ENCODE data around the gene CLDN7. TPM values are rescaled to one million over a fixed set of nuclear protein-coding genes. Genes with fewer than 3 reads are reported as not detected.
A peak's percentile ranks its signal among the peaks of the same experiment; 100 is the strongest.
"Not testable (repeated sequence)": the region's sequence is repeated elsewhere in the genome, so short reads cannot be mapped to it uniquely, and the experiment has no call there.

Gene CLDN7
- total RNA-seq, 1 donor from 2014 or later = 0.99 TPM

DNA sequence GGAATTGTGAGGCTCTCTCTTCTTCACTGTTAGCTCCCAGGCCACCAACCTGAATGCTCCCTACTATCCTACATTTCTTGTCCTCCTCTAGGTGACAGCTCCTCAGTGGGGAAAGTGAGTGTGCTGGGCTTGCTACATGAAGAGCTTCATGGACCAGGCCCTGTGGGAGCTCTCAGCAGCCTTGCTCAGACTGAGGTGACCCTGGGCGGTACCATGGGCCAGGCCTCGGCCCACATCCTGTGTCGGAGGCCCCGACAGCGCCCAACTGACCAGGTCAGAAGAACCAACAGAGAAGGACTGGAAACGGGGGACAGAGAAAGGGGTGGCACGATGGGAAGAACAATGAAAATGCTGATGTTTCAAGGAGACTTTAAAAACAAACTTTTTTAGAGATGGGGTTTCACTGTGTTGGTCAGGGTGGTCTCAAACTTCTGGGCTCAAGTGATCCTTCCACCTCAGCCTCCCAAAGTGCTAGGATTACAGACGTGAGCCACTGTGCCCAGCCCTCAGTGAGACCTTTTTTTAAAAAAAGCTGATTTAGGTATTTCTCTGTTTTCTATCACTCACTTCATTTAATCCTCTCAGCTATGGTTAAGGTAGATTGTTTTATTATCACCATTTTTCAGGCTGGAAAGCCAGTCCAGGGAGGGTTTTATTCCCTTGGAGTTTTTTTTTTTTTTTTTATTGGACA, 5.4 kb downstream of the CLDN7 start:
- DNase-seq (ENCODE audit: low read depth in 2 of 2) = no peak

GRCh38 chr17:7254511-7254910, 7.8 kb downstream of the CLDN7 start:
- no peak for DNase-seq (ENCODE audit: low read depth in 2 of 2)

DNA sequence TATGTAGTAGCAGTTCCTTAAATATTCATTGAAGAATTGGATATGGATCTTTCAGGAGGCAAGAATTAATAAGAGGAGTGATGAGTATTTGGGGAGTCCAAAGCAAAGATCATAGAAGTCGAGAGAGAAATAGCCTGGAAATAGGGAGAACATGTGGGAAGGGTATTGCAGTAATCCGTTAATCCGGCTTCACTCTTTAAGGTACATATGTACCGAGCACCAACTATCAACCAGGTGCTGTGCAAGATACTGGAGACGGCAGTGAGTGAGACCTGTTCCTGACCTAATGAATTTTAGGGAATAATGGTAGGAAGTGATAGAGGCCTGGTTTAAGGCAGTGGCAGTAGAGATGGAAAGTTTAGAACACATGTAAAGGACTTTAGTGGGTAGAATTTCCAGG, 9.2 kb downstream of the CLDN7 start:
- no peak for DNase-seq (ENCODE audit: low read depth in 2 of 2)

DNA sequence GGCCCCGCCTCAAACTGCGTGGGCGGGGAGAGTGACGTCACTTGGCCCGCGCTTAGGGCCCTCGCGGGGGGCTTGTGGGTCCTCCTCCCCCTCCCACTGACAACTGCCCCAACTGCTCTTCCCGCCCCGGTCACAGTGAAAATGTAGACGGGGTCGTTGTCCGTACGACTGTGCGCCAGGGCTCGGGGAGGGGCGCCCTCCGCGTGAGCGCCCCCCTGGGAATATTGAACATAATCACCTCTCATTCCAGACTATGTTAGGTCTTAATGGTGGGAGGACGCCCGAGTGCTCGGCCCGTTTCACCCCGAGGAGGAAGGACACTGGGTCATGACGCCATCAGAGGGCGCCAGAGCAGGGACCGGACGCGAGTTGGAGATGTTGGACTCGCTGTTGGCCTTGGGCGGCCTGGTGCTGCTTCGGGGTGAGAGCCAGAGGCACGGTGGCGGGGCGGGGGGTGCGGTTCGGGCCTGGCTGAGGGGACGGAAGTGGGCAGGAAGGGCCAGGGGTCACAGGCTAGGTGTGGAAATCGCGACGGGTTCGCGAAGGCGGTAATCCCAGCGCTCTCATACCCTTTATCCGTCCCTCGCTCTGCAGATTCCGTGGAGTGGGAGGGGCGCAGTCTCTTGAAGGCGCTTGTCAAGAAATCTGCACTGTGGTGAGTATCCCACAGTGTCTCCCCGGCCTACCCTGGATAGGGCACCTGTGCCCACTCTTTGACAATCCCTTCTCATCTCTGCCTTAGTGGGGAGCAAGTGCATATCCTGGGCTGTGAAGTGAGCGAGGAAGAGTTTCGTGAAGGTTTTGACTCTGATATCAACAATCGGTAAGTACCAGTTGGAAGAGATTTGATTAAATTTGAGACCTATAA, 9.9 kb downstream of the CLDN7 start, which contains the start of gene ELP5:
ELP5 (plus strand) TSS at position 40 of the 868 bp plus-strand sequence; CDS start at position 376, 336 bp downstream.
- peak; percentile 95 to 97 for DNase-seq (ENCODE audit: low read depth in 2 of 2)

DNA sequence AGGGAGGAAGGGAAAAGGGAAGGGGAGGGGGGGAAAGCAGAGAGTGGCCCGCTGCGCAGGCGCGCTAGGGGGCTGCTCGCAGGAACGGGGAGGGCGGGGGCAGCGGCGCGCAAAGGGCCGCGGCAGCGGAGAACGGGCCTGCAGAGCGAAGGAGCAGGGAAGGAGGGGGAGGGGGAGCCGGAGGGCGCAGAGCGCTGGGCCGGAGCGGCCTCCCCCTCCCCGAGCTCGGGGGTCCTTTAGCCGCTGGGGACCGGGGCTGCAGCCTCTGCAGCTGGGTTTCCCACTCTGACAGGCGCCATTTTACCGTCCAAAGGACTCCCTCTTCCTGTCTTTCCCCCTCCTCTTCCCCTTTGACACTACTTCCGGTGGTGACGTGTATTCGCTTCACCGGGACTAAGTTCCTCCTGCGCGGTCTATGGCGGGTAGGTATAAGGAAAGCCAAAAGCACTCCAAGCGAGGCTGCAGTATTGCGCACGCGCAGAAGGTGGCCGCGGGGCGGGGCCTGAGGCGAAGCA, 10.6 kb downstream of the CLDN7 start, which contains the start of gene CTDNEP1:
CTDNEP1 (minus strand) TSS at position 74 of the 515 bp plus-strand sequence. CDS start 438 bp downstream, outside the sequence.
- DNase-seq (ENCODE audit: low read depth in 2 of 2) = peak; percentile 100

DNA sequence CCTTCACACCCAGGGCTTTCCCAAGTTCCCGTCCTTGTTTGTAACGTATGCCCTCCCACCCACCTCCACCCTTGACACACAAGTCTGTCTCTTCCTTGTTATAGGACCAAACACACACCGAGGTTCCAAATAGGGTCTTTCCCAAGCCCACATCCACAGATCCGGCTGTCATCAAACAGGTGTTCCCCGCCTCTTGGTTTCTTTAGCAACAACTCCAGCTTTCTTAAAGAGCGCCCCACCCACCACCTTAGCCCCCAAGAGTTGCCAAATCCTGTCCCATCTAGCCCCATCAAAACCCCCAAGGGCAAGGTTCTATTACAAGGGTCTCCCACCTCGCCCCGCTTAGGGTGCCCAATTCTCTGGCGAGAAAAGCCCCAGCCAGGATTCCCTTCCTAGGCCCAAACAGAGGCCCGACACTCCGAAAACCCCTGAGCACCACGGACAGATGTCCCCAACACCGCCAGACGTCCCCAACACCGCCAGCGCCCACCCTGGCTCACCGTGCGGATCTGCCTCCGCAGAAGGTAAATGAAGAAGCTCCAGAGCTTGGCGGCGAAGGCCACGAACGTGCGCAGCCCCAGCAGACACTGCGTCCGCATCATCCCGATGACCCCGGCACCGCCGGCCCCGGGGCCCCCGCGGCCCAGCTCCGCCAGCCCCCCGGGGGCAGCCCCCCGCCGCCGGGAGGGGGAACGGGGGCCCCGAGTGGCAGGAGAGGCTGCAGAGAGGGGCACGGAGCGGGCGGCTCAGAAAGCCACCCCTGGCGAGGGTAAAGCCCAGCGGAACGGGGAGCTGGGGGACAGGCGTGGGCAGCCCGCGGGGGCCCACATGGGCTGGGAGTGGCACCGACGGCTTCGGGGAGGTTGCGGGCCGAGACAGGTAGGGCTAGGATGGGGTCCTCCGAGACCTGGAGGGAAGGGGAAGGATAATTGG, 11.3 kb downstream of the CLDN7 start:
- peak; percentile 48 to 54 for DNase-seq (ENCODE audit: low read depth in 2 of 2)

- DNase-seq (ENCODE audit: low read depth in 2 of 2) = no peak
Observed at GRCh38 chr17:7249830-7250229, 12.4 kb downstream of the CLDN7 start.

- no peak for DNase-seq (ENCODE audit: low read depth in 2 of 2)
Observed at GRCh38 chr17:7249214-7249613, 13.1 kb downstream of the CLDN7 start.

DNA sequence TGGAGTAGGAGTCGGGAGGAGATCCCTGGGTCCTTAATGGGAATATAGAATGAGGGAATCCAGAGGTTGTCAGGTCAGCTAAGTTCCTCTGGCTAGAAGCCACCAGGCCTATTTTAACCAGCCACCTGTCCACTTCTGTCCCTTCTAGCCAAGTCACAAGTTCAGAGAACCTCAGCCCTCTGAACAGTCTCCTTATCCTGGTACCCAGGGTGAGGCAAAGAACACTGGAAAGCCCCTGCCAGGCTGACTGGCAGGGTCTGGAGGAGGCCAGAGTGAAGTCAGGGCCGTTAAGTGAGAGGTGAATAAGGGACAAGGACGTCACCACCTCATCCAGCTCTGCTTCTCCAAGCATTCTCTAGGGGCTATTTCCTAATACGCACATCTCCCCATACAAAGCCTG, 13.5 kb downstream of the CLDN7 start:
- no peak for DNase-seq (ENCODE audit: low read depth in 2 of 2)

DNA sequence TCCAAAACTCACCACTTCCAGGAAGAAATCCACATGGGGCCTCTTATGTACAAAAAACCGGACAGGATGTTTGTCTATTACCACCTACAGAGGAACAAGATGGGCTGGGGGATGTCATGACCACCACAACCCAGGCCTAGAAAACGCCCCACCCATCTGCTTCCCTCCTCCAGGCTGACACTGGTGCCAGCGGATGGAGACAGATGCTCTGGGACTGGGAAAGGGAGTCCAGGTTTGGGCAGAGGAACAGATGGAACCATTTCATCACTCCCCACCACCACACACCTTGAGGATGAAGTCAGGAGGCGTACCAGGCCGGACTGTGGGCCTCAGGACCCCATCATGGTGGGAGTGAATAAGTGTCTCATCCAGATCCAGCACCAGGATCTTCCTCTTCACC, 15.5 kb downstream of the CLDN7 start:
- DNase-seq (ENCODE audit: low read depth in 2 of 2) = no peak

DNA sequence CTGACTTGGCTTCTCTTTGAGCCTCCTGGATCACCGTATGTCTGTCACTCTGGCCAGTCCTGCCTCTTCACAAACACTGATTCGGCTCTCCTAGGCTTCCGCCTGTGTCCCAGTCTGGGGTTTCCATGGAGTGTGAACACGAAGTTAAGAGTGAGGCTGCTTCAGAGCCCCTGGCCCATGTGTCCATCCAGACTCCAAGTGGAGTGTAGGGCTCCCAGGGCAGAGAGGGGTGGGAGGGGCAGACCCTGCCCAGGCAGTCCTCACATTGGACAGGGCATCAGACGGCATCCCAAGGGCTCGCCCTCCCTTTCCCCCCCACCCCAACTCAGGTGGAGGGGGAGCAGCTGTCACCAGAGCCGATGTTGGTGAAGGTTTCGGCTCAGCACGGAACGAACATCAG, 18.4 kb downstream of the CLDN7 start:
- DNase-seq (ENCODE audit: low read depth in 2 of 2) = not testable (repeated sequence)

GRCh38 chr17:7243453-7243729, 18.9 kb downstream of the CLDN7 start:
- no peak for DNase-seq (ENCODE audit: low read depth in 2 of 2)

- DNase-seq (ENCODE audit: low read depth in 2 of 2) = peak; percentile 98 to 99
Observed at GRCh38 chr17:7242717-7243452, 19.4 kb downstream of the CLDN7 start.

DNA sequence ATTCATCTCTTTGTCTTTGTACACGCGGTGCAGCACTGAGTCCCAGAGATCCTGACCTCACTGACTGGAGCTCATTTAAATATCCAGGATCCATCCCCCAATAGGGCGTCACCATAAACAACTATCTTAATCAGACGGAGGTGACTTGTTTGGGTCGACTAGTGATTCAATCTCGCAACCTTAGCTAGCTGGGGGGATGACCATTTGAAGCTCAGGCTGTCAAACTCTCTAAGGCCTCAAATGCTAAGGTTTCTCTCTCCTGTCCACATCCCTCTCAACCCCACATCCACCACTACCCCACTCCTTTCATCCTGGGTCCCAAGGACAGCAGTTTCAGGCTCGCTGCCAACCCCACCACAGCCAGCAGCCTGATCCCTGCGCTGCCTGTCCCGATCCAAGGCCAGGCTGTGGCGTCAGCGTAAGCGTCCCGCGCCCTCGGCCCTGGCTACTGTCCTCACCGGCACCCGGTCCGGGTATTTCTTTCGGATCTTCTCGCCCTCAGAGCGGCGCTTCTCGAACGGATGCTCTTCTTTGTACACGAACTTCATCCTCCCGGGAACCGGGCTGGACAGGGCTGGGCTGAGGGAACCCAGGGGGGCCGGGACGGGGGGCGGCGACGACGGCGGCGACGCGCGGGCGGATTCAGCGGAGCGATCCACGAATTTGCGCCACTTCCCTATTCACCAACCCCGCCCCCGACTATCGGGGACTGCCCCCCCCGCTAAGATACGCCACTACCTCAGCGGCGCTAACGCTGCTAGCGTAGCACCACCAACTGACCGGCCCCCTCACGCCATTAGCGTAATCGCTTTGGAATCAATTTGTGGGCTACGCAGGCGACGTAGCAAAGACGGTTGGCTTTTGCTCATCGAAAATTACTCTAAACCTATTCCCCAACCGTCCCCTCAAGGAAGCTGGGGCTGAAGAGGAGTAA, 20.2 kb downstream of the CLDN7 start, which contains the start of gene GABARAP:
GABARAP (minus strand) TSS at position 667 of the 934 bp plus-strand sequence; CDS start at position 548, 119 bp downstream.
- peak; percentile 95 to 96 for DNase-seq (ENCODE audit: low read depth in 2 of 2)

- no peak for DNase-seq (ENCODE audit: low read depth in 2 of 2)
Observed at GRCh38 chr17:7241090-7241733, 21.1 kb downstream of the CLDN7 start.

GRCh38 chr17:7240375-7240774, 21.9 kb downstream of the CLDN7 start:
- DNase-seq (ENCODE audit: low read depth in 2 of 2) = no peak

- DNase-seq (ENCODE audit: low read depth in 2 of 2) = peak; percentile 99
Observed at GRCh38 chr17:7239091-7240027, 22.9 kb downstream of the CLDN7 start, which contains the start of gene PHF23. Gene PHF23, minus strand, starts transcription at chr17:7239457. Its CDS starts 178 bp downstream, at chr17:7239279.
